NCI-H82 (cell line): ENCODE data around the gene HOXB8.
A peak's percentile ranks its signal among the peaks of the same experiment; 100 is the strongest.

Source experiments
- DNase-seq: peaks from one replicate; lab custom pipeline; 2025; lab: John Stamatoyannopoulos, UW

The HOXB8 gene

DNA sequence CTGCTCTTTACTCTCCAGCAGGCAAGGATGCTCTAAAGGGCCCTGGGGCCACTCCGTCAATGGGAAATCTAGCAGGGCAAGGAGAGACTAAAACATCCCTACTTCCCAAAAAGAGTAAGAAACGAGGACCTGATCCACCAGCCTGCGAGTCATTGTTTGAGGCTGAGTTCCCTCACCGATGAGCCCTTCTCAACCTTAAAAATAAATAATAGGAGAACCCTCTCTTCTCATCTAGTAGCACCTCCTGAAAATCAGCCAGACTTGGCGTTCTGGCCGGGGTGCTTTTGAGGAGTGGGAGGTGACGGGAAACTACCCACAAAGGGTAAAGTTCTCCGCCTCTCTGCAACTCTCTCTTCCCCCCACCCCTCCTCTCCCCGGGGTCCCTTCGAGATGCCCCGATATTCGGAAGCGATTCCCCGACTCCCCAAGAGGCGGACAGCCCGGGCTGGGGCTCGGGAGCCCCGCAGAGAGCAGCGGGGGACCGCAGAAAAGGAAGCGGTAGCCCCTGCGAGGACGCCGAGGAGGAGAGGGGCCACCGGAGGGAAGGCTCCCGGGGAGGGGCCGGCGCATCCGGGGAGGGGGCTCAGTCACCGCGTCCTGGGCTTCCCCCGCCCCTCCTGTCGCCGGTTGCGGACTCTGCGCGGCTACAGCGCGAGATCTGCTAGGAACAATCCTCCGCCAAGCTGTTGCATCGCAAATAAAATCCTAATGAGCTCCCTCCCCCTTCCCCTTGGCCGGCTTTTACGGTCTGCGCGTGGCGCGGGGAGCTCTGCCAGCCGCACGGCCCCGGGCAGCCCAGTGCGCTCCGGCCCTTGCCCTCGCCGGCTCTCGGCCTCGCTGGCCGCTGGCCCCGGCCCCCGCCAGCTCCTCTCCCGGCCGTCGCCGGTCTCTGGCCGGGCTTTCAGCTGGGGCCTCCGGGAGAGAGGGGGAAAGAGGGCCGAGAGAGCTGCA, 9.7 kb upstream of the HOXB8 start:
- DNase-seq = peak; percentile 67

DNA sequence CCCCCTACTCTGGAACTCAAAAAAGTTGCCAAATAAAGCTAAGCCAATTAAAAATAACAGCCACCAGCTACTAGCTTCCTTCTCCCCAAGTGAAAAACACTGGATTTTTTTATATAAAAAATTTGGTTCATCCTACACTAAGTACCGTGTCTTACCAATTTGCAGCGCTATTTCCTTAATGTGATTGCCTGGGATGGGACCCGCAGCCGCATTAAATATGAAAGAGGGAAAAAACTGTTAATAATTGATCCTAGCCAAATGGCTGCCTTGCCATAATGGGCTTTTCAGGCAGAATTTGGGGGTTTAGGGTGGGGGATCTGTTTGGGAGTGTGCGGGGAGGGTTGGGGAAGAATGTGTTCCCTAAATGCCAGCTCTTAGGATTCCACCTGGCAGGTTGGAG, 9.0 kb upstream of the HOXB8 start:
- no peak for DNase-seq

- no peak for DNase-seq
These were observed 8.5 kb upstream of the HOXB8 start for GRCh38 chr17:48623583-48623982.

DNA sequence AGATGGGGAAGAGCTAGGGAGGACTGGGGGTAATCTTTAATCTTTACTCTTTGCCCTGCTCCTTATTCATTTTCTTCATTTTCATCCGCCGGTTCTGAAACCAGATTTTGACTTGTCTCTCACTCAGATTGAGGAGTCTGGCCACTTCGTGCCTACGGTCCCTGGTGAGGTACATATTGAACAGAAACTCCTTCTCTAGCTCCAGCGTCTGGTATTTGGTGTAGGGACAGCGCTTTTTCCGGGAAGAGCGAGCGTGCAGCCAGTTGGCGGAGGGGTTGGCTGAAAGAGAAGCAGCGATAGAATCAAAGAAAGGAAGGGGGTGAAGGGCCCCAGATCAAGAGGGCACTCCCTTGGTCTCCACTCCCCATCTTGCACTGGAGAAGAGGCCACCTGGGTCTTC, 7.8 kb upstream of the HOXB8 start:
- DNase-seq = no peak

- DNase-seq = no peak
These were observed 6.6 kb upstream of the HOXB8 start for GRCh38 chr17:48621410-48622392.

DNA sequence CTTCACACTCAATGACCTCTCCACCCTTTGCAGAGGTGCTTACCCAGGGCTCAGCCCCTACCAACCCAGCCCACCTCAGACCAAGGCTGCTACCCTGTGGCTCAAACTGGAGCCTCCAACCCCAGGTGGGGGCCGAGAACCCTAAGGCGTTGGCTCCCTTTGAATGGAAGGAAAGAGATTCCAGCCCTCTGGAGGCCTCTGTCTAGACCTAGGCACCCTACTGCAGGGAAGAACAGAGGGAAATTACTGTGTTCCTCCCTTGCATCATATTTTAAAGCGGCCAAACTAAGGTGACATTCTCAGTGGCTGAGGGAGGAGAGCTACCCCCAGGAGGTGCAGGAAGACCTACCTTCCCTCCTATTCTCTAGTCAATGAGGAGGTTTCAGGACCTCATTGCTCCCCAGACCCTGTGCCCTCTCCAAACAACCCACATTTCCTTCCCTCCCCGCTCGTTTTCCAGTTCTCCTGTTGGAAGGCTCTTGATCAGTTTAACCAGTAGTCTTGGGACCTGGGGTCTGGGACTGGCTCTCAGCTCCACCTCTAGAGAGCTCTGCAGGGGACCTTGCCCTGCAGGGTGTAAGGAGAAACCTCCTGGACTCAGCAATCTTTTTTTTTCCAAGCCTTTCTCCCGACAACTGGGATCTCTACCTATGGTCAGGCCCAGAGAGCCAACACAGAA, 5.5 kb upstream of the HOXB8 start:
- DNase-seq = no peak

DNA sequence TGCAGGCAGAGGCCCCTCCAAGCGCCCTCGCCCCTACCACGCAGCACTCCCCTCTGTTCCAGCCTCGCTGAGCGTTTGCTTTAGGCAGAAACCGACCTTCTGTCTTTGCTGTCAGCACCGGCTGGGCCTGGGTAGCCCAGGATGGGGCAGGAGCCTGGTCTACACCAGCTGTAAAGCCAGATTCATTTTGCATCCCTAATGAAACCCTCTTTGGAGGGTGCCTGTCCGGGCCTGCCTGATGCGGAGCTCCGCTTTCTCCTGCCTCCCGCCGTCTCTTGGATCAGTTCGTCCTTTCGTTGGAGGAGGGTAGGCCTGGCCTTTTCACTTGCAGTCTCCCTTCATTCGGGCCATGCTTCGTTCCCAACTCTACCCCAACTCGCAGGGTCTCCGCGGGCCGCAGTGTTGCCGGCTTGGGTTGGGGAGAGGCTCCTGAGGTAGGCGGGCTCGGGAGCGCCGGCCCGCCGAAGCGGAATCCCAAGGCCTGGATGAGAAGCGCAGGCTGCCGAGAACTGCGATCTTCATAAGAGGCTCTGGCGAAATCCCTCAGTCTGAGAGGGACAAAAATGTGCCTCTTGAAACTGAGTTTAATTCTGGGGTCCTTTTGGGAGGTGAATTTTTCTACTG, 4.8 kb upstream of the HOXB8 start:
- no peak for DNase-seq

GRCh38 chr17:48618256-48618896, 3.3 kb upstream of the HOXB8 start:
- DNase-seq = peak; percentile 86

DNA sequence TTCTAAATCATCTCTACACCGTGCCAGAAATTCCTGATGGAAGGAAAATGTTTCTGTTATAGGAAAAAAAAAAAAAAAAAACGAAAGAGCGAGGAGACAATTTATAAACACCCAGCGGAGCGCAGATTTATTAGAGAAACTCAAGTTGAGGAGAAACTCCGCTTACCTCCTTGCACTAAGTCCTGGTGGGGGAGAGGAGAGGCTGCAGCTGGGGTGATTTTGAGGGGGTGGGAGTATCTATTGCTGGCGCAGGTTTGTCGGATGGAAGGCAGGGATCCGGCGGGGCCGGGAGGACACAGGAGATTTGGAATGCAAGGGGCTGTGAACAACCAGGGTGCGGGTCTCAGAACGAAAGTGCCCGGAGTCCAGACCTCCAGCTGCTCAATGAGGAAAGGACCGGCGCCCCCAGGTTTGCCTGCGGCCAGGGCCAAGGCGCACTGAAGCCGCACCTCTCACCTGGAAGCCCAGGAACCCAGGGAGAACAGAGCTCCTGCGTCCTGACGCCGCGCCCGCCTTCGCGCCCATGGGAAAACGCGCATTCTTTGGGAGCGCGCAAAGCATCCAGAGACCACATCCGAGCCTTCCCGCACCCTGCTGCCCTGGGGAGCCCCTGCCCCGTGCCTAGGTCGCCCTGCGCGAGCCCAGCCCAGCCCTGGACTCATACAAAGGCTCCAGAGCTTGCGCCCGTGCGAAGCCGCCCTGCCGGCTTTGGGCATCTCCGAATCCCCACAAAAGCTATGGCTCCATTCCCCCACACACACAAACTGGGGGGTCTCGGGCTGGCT, 2.6 kb upstream of the HOXB8 start:
- no peak for DNase-seq

GRCh38 chr17:48616717-48617470, 1.8 kb upstream of the HOXB8 start:
- DNase-seq = no peak

GRCh38 chr17:48615963-48616716, 1.0 kb upstream of the HOXB8 start:
- DNase-seq = no peak

DNA sequence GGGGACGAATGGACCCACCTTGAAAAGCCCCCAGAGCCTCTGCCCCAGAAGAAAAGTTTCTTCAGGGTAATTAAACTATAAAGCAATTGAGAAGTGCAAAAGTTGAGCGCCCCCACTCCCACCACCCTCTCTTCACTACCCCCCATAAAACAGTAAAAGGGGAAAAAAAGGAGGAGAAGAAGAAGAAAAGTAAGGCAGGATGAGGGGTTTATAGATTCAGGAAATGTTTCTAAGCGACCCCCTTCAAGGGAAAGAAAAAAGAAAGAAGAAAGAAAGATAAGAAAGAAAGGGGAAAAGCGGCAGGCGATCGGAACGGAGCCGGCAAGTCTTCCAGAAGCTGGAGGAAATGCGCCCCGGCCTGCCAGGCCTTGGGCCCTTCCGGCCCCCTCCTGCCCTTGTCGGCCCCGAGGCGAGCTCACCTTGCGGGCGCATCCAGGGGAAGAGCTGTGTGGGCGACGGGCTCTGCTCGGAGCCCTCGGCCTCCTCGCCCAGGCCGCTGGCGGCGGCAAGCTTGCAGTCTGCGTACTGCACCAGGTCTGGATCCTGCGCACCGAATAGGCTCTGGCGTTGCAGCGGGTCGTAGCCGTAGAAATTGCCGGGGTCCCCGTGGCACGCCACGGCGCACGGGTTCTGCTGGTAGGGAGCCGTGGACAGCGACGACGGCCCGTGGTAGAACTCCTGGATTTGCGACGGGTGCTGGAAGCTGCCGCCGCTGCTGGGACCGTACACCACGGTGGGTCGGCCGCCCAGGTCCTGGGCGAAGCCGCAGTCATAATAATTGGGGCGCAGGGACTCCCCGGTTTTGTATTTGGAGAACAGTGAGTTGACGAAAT, 1.0 kb downstream of the HOXB8 start:
- peak; percentile 20 for DNase-seq

- DNase-seq = peak; percentile 66
These were observed 2.0 kb downstream of the HOXB8 start for GRCh38 chr17:48612854-48613691.

GRCh38 chr17:48612456-48612853, 2.6 kb downstream of the HOXB8 start:
- no peak for DNase-seq

DNA sequence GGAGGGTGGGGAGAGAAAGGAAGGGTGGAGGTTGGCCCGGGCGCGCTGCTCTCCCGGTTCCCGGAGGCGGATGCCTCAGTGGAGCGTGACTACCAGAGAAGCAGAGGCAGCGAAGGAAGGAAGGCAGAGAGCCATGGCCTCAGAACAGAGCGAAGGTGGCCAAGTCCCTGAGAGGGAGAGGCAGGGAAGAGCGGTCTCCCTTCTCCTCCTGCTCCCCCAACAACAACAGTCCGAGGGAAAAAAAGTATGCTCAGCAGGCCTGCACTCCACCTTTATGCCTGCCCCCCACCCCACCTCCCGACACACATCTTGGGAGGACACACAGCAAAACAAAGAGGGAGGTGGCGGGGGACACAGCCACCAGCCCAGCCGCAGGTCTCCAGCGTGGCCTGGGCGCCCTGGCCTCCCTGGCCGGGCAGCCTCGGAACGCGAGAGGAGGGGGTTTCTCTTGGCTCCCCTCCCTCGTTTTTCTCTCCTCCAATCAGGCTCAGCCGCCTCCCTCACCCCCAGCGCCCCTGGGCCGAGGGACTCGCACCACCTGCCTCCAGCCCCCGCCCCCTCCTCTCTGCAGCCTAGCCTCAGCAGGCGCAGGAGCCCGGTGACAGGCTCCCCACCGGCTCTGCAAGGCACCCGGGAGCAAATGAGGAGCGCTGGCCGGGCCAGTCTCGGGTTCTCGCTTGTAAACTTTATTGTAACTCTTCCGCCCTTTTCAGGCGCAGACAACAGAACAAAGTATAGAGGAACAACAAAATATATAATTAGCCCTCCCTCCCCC, 3.2 kb downstream of the HOXB8 start:
- no peak for DNase-seq

DNA sequence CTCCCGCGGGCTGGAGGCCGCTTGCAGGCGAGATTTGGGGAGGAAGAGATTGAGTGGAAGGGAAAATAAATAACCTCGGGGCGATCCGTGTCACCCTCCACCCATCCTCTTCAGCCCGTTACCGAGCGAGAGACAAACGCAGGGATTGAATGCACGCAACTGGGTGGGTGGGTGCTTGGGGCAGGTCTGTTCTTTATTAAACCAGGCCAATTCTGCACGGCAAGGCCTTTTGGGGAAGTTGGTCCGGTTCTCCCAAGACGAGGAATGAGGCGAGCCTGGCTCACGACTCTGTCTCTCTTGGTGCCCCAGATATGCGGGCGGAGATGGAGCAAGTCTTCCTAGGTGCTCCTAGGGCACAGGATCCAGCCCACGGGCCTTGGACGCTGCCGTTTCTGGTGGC, 3.9 kb downstream of the HOXB8 start:
- no peak for DNase-seq
